Keratinocyte (primary cell): ENCODE measurements around the gene KRT82. TPM values are rescaled to one million over a fixed set of nuclear protein-coding genes. Genes with fewer than 3 reads are reported as not detected.

Experiments
- DNase-seq: peaks from one replicate; pipeline ENCODE4 v3.0.0-alpha.2; 2011; ENCODE audit warnings: low read depth, missing footprints, low spot score
- FAIRE-seq: peaks from 2 replicates; lab custom pipeline; 2011; peaks lifted over from hg19 to GRCh38; lab: Jason Lieb, UNC
- H2AFZ ChIP-seq: 2 replicates; pipeline ENCODE4 v1.6.0; 2012; ENCODE audit warnings: low read length, control low read depth, inconsistent platforms; ENCODE audit not compliant: control insufficient read depth
- H3K27ac ChIP-seq: 2 replicates; pipeline ENCODE4 v1.5.1; 2011; ENCODE audit warnings: low read length; ENCODE audit not compliant: control insufficient read depth, insufficient read depth
- H3K27me3 ChIP-seq: 3 replicates; pipeline ENCODE4 v1.6.0; 2011; ENCODE audit warnings: low read length; ENCODE audit not compliant: control insufficient read depth, insufficient read depth; ENCODE audit errors: extremely low read depth
- H3K36me3 ChIP-seq, 2 experiments: 2 replicates in 1 of 2; 3 replicates in 1 of 2; pipeline ENCODE4 v1.5.1; 2011; ENCODE audit warnings: low read length in 2 of 2, mild to moderate bottlenecking in 1 of 2; ENCODE audit not compliant: control insufficient read depth in 2 of 2, insufficient read depth in 2 of 2; ENCODE audit errors: extremely low read depth in 1 of 2
- H3K4me1 ChIP-seq: 3 replicates; pipeline ENCODE4 v1.5.1; 2011; ENCODE audit warnings: low read length; ENCODE audit not compliant: control insufficient read depth, insufficient read depth; ENCODE audit errors: extremely low read depth
- H3K4me2 ChIP-seq: 3 replicates; pipeline ENCODE4 v1.6.0; 2011; ENCODE audit warnings: low read depth, low read length; ENCODE audit not compliant: control insufficient read depth, insufficient read depth; ENCODE audit errors: extremely low read depth
- H3K4me3 ChIP-seq, 3 experiments: fragments of 200-600 bp in 1 of 3; sonication (generic) in 1 of 3; 2 replicates in 2 of 3; 3 replicates in 1 of 3; pipeline ENCODE4 v1.5.1; 2011 to 2016; ENCODE audit warnings: low read length in 3 of 3, mild to moderate bottlenecking in 3 of 3, control low read depth in 2 of 3, inconsistent platforms in 1 of 3, low read depth in 1 of 3, mixed read lengths in 1 of 3, mixed run types in 1 of 3, moderate library complexity in 1 of 3; ENCODE audit not compliant: control insufficient read depth in 2 of 3, insufficient read depth in 2 of 3; ENCODE audit errors: extremely low read depth in 1 of 3
- H3K79me2 ChIP-seq: 2 replicates; pipeline ENCODE4 v1.6.0; 2012; ENCODE audit warnings: low read length; ENCODE audit not compliant: control insufficient read depth, insufficient read depth
- H3K9ac ChIP-seq: 3 replicates; pipeline ENCODE4 v1.6.0; 2011; ENCODE audit warnings: low read length; ENCODE audit not compliant: control insufficient read depth, insufficient read depth; ENCODE audit errors: extremely low read depth
- H3K9me1 ChIP-seq: 3 replicates; pipeline ENCODE4 v1.6.0; 2011; ENCODE audit warnings: low read length; ENCODE audit not compliant: control insufficient read depth, insufficient read depth; ENCODE audit errors: extremely low read depth
- H3K9me3 ChIP-seq: 2 replicates; pipeline ENCODE4 v1.5.1; 2012; ENCODE audit warnings: low read depth, low read length; ENCODE audit not compliant: control insufficient read depth
- H4K20me1 ChIP-seq: 3 replicates; pipeline ENCODE4 v1.6.0; 2011; ENCODE audit warnings: low read length; ENCODE audit not compliant: control insufficient read depth, insufficient read depth; ENCODE audit errors: extremely low read depth
- EZH2 ChIP-seq: IDR thresholded peaks from one replicate; pipeline ENCODE4 v1.6.1; 2012; ENCODE audit warnings: inconsistent platforms, mild to moderate bottlenecking, low read length, moderate library complexity
- dilution Hi-C: fragments of 300-500 bp; cut with MboI; formaldehyde crosslinking; loops from one replicate; pipeline ENCODE4 v1.7.0; 2020; ENCODE audit warnings: low sequenced_read_pairs; ENCODE audit not compliant: extremely low pct_ligation_motif_present
- polyA plus RNA-seq, 5 experiments: library from polyadenylated mRNA; depleted of rRNA in 3 of 5; stranded (reverse) in 3 of 5; stranded (forward) in 1 of 5; unstranded in 1 of 5; fragments of >200 nt; gene quantifications; 1 replicate in 1 of 5; 2 replicates in 3 of 5; 3 replicates in 1 of 5; pipeline versions ENCODE4 v1.2.1 to v1.2.3, GENCODE V29; 2011 to 2012; ENCODE audit warnings: missing spikeins in 2 of 5, low read depth in 1 of 5, low replicate concordance in 1 of 5
- TF ChIP-seq, protein P1 (sequence below), 3 experiments: IDR thresholded peaks in 1 of 3; conservative IDR thresholded peaks in 1 of 3; optimal IDR thresholded peaks in 1 of 3; 2 replicates in 2 of 3; 3 replicates in 1 of 3; pipeline versions ENCODE3 to v1.5.1; 2011; ENCODE audit warnings: low read length in 3 of 3, mild to moderate bottlenecking in 3 of 3, moderate library complexity in 2 of 3, control low read depth in 1 of 3, inconsistent platforms in 1 of 3; ENCODE audit not compliant: insufficient read depth in 2 of 3; ENCODE audit errors: extremely low read depth in 1 of 3

KRT82 gene
- polyA plus RNA-seq, 1 donor (not counting 4 experiments of a cell fraction or from before 2014, with no cell fraction given): not detected

DNA sequence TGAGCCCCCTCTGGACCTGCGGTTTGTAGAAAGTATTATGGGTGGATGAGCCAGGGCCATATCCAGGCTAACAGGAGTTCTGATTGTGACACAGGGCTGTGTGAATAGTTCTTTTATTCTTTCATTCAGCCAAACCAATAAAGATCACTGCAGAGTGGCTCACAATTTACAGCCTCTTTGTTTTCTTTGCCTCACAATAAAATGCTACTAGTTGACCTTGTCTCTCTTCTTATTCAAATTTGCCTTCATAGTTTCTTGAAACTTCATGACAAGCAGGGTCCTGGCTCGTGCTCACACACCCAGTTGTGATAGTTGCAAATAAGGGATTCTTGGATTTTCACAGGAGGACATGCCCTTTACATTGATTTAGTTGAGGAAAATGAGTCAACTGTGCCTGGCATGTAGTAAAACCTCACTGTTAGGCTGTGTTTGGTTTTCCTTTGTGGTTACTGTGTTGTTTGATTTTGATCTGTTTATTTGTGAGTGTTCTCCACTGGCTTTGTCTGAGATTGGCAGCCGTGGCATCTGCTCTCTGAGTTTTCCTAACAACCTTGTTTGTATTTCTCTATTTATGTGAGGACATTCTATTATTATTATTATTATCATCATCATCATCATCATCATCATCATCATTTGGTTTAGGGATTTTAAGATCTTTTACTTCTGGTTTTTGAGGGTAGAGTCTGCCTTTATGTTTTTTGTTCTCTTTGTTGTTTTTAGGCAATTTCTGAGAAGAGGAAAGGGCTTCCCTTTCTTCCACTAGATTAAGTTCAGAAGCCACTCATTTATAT, 48.5 kb upstream of the KRT82 start:
- FAIRE-seq (peak; percentile 41), DNase-seq (no peak)
- Histone ChIP-seq H3K36me3 (no peaks in the 10 kb centered on the region), H3K4me2 (no peak overlapping the region), H3K4me3 (no peak overlapping the region), H3K9ac (no peak overlapping the region), H3K79me2 (no peaks in the 10 kb centered on the region), H3K4me1 (peaks cover 38% of the 10 kb centered on the region), H3K27me3 (no peaks in the 10 kb centered on the region), H3K9me1 (no peaks in the 10 kb centered on the region), H2AFZ (no peak overlapping the region), H3K9me3 (no peaks in the 10 kb centered on the region), H4K20me1 (no peaks in the 10 kb centered on the region), H3K27ac (peak overlapping the region; percentile 4)
- no peak for TF ChIP-seq EZH2
- TF ChIP-seq, protein P1, sequence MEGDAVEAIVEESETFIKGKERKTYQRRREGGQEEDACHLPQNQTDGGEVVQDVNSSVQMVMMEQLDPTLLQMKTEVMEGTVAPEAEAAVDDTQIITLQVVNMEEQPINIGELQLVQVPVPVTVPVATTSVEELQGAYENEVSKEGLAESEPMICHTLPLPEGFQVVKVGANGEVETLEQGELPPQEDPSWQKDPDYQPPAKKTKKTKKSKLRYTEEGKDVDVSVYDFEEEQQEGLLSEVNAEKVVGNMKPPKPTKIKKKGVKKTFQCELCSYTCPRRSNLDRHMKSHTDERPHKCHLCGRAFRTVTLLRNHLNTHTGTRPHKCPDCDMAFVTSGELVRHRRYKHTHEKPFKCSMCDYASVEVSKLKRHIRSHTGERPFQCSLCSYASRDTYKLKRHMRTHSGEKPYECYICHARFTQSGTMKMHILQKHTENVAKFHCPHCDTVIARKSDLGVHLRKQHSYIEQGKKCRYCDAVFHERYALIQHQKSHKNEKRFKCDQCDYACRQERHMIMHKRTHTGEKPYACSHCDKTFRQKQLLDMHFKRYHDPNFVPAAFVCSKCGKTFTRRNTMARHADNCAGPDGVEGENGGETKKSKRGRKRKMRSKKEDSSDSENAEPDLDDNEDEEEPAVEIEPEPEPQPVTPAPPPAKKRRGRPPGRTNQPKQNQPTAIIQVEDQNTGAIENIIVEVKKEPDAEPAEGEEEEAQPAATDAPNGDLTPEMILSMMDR (optimal IDR thresholded peaks at IDR 0.05 in 1 of 3, IDR thresholded peaks at IDR 0.05 in 1 of 3, conservative IDR thresholded peaks at IDR 0.05 in 1 of 3; ENCODE audit: extremely low read depth in 1 of 3, insufficient read depth in 2 of 3, low read length in 3 of 3): no peak
- dilution Hi-C loops: no loop called here

GRCh38 chr12:52452101-52452500, 46.0 kb upstream of the KRT82 start, which contains the start of gene KRT6B:
KRT6B (minus strand) TSS chr12:52452146; CDS start chr12:52452078, 68 bp downstream.
- dilution Hi-C loops: no loop called here

More at GRCh38 chr12:52452101-52452500, 46.0 kb upstream of the KRT82 start, which contains the start of gene KRT6B:
- DNase-seq (no peak), FAIRE-seq (peak; percentile 95)
- Histone ChIP-seq H3K9me3 (no peaks in the 10 kb centered on the region), H3K9me1 (no peaks in the 10 kb centered on the region), H3K4me3 (peak within 1 kb of the TSS in 1 of 3 experiments; percentile 30), H3K4me2 (peak within 1 kb of the TSS; percentile 62), H3K9ac (peak within 1 kb of the TSS; percentile 43), H3K27me3 (no peaks in the 10 kb centered on the region), H4K20me1 (no peaks in the 10 kb centered on the region), H3K27ac (peak within 1 kb of the TSS; percentile 71), H2AFZ (no peak within 1 kb of the TSS), H3K79me2 (no peaks in the 10 kb centered on the region), H3K36me3 (peaks cover 4 to 10% of the 10 kb centered on the region in 2 experiments), H3K4me1 (peaks cover 38% of the 10 kb centered on the region)
- TF ChIP-seq, protein P1 (optimal IDR thresholded peaks at IDR 0.05 in 1 of 3, IDR thresholded peaks at IDR 0.05 in 1 of 3, conservative IDR thresholded peaks at IDR 0.05 in 1 of 3; ENCODE audit: extremely low read depth in 1 of 3, insufficient read depth in 2 of 3, low read length in 3 of 3): no peak
- no peak for TF ChIP-seq EZH2
